ENCODE measurements around the gene ADAMTS14.

ADAMTS14 gene

DNA sequence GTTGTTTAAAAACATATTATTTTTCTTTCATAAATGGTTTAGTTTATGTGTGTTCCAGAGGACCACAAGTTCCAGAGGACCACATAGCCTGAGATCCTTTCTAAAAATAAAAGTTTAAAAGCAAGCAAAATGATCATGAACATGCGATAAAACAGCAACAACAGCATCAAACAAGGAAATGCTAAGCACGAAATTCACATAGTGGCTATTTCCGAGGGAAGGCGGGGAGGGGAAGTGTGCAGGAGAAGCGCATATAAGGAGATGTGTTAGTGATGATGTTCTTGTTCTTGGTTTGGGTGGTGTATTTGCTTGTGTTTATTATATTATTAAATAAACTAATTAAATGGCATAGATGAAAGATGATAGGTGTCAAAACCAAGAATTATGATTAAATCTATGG is 111.7 kb downstream of the ADAMTS14 start:
- no peak for DNase-seq (ENCODE audit: low read depth in 3 of 3)

DNA sequence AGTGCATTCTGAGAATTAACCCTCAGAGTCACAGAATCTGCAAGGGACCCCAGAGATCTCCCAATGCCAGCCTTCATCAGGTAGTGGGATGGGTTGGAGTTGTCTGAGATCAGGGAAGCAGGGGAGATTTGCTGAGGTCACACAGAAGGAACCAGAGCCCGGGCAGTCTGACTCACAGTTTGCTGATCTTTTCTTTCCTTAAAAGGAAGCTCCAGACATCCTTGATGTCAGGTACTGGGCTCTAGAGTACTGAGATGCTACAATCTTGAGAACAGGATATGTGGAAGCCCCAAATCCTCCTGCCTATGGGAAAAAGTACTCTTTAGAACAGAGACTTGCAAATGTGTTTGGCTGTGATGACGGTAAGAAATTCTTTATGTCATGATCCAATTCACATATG is 112.2 kb downstream of the ADAMTS14 start:
- no peak for DNase-seq (ENCODE audit: low read depth in 3 of 3)

DNA sequence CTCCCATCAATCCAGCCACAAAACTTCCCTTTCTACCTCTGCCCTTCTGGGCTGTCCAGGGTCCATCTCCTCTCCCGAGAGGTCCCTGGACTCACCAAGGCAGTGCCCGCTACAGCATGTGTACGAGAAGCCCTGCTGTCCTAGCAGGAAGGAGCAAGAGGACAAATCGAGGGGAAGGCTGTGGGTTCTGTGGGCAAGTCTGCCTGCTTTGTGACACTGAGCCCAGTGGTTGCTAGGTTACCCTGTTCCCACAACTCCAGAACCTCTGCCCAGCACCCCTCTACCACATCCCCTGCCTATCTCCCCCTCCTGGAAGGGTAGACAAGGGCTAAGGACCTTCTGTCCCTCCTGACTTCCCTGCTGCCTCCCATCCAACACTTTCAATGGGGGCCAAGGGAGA is 112.9 kb downstream of the ADAMTS14 start, which contains the start of gene TBATA:
Gene TBATA (minus strand): TSS at position 188 of the 400 bp plus-strand sequence. CDS start 1,998 bp downstream, outside the sequence.
- DNase-seq (ENCODE audit: low read depth in 3 of 3) = no peak

DNA sequence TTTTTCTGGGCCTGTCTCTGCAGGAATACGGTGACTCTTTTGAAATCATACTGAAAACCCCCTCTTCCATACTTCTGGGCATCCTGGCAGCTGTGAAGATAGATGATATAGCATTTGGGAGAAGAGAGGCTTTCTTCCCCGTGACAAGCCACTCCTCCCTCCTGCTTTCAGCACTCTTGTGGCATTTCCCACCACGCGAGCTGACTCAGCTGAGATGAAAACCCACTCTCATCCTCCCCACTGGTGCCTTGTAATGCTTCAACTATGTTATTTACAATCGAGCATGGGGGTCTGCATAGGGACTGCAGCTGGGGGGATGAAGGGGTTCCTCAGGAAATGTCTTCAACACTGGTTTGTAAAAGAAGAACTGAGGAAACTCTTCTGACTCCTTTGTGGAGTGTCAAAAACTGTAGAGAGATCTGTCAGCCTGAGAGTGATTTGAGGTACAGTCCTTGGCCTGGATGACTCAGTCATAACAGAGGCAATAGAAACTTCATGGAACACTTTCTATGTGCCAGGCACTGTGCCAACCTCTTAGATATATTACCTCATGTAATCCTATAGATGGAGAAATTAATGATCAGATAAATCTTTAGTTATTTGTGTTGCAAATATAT is 114.6 kb downstream of the ADAMTS14 start:
- no peak for DNase-seq (ENCODE audit: low read depth in 3 of 3)

DNA sequence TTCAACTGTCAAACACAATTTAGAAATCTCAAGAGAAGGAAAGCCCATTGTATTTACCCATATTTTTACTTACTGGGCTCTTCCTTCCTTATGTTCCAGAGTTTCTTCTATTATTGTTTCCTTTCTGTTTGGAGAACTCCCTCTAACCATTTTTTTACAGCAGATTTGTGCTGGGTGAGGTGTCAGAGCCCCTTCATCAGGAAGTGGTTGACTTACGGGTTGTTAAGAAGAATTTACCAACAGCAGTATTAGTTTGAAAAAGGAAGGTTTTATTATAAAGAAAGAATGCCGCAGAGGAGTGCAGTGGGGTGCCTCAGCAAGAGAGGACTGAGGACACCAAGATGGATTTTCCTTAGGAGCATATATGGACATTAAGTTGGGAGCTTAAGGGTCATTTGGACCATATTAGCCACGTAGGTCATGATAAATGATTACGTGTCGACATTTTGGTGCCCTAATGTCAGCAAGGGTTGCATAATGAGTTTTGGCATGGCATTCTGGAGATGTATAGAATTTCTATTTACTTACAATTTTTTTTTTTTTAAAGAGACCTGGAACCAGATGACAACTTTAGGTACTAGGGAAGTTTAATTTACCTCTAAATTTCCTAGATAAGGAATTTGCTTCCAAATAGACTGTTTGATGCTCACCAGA is 119.2 kb downstream of the ADAMTS14 start:
- no peak for DNase-seq (ENCODE audit: low read depth in 3 of 3)

GRCh38 chr10:70795613-70796012 is 123.3 kb downstream of the ADAMTS14 start:
- no peak for DNase-seq (ENCODE audit: low read depth in 3 of 3)

GRCh38 chr10:70797840-70798239 is 125.5 kb downstream of the ADAMTS14 start:
- DNase-seq (ENCODE audit: low read depth in 3 of 3) = no peak

GRCh38 chr10:70799124-70799523 is 126.8 kb downstream of the ADAMTS14 start:
- no peak for DNase-seq (ENCODE audit: low read depth in 3 of 3)

GRCh38 chr10:70801854-70802253 is 129.5 kb downstream of the ADAMTS14 start:
- DNase-seq (ENCODE audit: low read depth in 3 of 3) = no peak

GRCh38 chr10:70803775-70804420 is 131.6 kb downstream of the ADAMTS14 start:
- DNase-seq (ENCODE audit: low read depth in 3 of 3) = no peak

DNA sequence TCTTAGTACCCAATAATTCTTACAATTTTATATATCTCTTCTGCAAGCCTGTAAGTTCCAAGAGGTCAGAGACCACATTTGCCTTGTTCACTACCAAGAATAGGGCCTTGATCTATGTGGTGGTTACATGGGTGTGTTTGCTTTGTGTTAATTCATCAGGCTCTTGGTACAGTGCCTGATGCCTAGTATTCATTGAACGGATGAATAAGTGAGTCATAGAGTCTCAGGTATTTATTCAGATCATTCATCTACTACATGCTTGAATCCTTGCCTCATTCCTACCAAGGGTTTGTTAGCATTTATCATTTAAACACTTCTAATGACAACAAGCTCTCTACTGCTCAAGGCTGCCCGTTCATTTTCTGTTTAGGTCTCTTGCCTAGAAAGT is 132.1 kb downstream of the ADAMTS14 start:
- DNase-seq (ENCODE audit: low read depth in 3 of 3) = no peak

GRCh38 chr10:70805619-70806215 is 133.4 kb downstream of the ADAMTS14 start:
- no peak for DNase-seq (ENCODE audit: low read depth in 3 of 3)

DNA sequence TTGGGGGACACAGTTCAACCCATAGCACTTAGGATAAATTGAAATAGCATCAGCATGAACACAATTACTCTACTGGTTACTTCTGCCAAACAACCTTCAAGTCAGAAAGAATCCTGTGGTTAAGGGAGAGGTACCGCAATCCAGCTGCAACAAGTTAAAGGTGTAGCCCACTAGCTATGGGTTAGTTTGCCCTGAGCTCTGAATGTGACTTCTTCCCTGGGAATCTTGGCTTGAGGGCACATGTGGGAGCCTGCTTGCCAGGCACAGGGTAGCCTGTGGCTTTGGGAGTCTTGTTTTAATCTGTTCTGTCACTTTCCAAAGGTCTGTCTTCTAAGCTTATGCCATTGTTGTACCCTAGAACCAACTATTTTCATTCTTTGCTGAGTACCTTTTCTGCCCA is 134.5 kb downstream of the ADAMTS14 start:
- no peak for DNase-seq (ENCODE audit: low read depth in 3 of 3)

DNA sequence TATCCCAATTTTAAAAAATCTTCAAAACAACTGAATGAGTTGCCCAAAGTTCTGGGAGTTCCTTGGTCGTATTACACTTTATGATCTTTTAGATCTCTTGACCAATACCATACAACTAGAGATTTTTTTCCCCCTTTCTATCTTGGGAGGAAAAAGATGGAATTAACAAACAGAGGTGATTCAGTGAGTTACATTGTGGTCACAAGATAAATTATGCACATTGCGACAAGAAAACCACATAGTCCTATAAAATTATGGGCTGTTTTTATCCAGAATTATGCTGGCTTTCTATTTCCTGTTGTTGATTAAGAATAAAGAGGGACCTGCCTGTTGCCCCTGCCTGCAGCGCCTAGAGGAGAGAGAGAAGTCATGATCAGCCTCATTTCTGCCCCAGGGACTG is 135.2 kb downstream of the ADAMTS14 start:
- DNase-seq (ENCODE audit: low read depth in 3 of 3) = no peak

DNA sequence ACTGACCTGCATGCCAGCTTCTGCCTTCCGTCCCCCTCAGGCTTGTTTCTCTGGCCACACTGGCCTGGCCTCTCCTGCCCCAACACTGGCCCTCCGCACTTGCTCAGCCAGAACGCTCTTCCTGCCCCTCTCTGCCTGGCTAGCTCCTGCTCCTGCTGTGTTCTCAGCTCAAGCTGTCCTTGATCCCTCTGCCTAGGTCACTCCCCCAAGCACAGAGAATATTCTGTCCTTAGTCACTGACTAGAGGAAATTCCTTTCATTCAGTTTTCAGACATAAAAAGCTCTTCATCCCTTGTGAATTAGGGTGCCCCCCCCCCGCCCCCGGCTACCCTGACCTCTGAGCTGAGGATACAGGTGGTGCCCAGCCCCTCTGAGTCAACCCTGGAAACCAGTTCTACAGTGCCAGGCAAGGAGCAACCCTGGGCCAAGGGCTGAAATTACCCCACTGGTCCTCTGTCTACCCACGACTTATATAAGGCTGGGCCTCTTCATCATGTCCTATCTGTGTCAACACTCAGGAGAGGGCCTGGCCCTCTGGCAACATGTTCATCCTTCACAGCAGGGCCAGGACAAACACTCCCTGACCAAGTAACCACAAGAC is 136.8 kb downstream of the ADAMTS14 start:
- DNase-seq (ENCODE audit: low read depth in 3 of 3) = no peak

DNA sequence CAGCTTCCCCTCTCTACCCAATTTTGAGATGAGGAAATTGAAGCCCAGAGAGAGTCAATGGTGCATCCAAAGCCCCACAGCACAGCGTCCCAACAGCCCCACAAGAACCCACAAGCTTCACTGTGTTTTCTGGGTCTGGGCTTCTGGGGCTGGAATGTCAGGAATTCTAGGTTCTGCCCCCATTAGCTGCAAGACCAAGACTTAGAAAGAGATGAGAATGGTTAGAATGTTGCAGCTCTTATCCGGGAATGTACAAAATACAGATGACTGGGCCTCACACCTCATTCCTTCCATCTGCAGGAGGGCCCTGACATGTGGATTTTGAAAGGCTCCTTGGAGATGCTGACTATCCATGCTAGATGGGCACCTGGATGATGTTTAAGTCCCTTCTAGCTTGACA is 137.4 kb downstream of the ADAMTS14 start:
- no peak for DNase-seq (ENCODE audit: low read depth in 3 of 3)

DNA sequence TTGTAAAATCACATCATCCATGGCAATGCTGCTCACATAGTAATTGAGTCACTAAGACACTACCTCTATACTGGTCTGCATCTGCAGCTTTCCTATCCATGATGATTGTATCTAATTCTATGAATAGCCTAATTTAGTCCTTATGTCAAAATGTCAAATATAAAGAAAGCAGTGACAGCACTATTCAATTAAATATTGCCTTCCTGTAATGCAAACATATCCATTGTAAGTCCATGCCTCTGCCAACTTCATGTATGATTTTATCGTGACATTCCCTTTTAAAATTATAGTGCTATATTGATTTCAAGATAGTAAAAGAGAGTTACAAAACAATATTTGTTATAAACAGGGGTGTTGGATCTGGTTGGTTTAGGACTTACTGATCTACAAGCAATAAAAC is 138.7 kb downstream of the ADAMTS14 start:
- no peak for DNase-seq (ENCODE audit: low read depth in 3 of 3)

DNA sequence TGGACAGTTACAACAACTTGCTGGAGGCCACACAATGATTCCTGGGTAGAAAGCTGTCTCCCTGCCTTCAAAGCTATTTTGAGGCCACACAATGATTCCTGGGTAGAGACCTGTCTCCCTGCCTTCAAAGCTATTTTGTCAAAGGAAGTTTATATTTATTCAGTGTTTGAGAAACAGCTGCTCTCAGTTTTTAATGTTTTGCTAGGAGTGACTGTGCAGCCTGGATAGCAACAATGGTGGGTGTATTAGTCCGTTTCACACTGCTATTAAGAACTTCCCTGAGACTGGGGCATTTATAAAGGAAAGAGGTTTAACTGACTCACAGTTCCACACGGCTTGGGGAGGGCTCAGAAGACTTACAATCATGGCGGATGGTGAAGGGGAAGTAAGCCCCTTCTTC is 139.6 kb downstream of the ADAMTS14 start:
- no peak for DNase-seq (ENCODE audit: low read depth in 3 of 3)
